HG03520 (cell line): ENCODE data around the gene ACVRL1.

Experiments used
- ATAC-seq: cut with Tn5 transposase; IDR thresholded peaks from one replicate; pipeline ENCODE4 v1.9.1; 2021; ENCODE audit warnings: mild to moderate bottlenecking, moderate library complexity; ENCODE audit not compliant: unreplicated experiment

ACVRL1 gene

DNA sequence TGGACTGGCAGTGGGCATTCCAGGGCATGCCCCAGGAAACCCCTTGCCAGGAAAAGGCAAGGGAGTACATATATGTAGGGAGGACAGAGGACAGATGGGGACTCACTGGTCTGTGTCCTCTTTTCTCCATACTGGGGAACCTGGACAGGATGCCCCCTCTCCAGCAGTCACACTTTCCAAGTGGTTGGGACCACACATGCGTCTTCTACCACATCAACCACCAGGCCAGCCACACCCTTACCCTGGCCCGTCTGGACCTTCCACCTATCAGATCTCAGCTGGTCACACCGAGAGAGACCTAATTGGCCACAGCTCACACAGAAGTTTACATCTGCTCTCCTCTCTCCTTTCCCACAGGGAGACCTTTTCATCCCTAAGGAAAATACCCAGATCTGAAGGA, 11.1 kb upstream of the ACVRL1 start:
- no peak for ATAC-seq

DNA sequence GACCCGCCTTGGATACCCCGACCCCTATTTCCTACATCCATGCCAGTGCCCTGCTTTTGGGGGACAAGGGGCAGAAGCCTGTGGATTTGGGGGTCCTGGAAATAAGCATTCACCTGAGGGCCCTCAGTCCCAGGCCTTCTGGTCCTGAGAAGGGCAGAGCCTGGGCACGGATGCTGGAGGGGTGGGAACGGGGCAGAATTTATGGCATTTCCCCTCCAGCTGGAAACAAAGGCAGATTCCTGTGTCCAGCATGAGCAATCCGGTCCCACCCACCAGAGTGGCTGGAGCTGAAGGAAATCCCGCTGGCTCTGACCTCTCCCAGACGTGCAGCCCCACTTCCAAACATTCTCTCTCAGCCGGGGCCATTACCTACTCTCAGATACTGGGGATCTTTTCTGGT, 10.1 kb upstream of the ACVRL1 start:
- ATAC-seq = no peak

DNA sequence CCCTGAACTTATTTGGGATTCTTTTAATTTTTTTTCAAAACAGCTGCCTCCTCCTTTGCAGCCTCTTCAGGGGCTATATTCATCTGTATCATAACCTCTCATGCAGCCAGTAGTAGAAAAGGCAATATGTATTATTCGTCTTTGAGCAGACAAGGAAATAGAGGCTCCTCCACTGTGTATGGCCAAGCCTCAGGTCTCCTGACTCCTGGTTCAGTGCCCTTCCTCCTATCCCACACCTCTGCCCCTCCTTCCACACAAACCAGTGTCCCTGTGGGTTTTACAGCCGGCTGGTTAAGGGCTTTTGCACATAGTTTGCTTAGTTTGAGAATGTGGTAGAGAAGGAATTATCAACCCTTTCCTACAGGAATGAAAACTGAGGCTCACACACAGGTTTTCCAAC, 8.8 kb upstream of the ACVRL1 start:
- ATAC-seq = no peak

DNA sequence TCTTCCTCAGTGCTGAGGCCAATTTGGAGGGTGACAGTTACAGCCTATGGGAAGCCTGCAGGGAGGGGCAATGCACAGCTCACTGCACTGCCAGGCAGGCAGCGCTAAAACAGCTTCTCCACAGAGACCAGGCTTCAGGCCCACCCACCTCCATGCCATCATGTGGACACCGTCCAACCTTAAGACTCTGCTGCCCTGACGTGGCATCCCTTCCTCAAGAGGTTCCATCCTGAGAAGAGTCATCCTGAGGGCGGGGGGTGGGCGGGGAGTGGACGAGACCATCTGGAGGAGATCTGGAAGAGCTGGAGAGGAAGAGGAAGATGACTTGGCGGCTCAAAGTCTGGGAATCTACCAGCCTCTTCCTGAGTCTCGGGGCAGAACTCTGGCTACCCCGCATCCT, 8.4 kb upstream of the ACVRL1 start:
- ATAC-seq = no peak

GRCh38 chr12:51900323-51900889, 6.9 kb upstream of the ACVRL1 start:
- ATAC-seq = no peak

- ATAC-seq = no peak
Observed at GRCh38 chr12:51901121-51901817, 6.0 kb upstream of the ACVRL1 start.

DNA sequence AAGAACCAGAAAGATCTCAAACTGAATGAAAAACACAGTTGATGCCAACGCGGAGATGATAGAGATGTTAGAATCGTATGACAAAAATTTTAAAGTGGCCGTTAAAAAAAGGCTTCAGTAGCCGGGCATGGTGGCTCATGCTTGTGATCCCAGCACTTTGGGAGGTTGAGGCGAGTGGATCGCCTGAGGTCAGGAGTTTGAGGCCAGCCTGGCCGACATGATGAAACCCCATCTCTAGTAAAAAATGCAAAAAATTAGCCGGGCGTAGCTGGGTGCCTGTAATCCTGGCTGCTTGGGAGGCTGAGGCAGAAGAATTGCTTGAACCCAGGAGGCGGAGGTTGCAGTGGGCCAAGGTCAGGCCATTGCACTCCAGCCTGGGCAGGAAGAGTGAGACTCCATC, 5.4 kb upstream of the ACVRL1 start:
- no peak for ATAC-seq

- ATAC-seq = no peak
Observed at GRCh38 chr12:51904951-51905470, 2.3 kb upstream of the ACVRL1 start.

DNA sequence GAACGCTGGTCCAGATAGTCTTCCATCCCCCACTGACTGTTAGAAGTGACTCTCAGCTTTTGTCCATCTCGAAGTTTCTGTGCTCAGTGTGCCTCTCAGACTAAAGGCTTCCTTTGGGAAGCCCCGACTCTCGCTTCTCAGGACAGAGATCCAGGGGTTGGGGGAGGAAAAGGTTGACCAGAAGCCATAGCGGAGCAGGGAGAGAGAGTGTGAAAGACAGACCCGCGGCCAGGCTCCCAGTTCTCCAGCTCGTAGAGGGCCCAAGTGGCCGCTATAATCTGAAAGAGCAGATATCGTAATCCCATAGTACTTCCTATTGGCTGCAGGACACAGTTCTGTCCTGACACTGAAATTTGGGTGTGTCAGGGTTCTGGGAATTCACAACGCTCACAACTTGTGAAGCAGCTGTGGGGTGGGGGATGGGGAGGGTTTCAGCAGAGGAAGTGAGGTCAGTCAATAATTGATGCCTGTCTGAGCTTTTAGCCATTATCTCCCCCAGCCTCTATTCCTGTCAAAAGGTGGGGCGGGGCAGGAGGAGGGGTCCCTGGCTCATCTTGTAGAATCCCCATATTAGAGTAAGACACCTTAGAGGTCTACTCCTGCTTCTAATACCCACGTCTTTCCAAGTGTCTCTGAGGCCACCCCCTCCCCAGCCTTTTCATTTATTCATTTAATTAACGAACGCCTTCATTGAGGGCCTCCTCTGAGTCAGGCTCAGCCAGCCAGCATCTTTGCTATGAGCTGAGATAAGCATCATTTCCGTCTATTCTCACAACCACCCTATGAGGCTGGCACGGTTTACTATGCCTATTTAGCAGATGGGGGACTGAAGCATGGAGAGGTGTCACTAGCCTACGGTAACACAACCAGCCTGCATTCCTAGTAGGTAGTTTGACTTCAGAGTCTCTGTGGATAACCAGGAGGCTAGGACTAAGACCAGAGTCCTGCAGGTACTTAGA, 1.6 kb upstream of the ACVRL1 start:
- ATAC-seq = no peak

- no peak for ATAC-seq
Observed at GRCh38 chr12:51906430-51907082, 748 bp upstream of the ACVRL1 start.

DNA sequence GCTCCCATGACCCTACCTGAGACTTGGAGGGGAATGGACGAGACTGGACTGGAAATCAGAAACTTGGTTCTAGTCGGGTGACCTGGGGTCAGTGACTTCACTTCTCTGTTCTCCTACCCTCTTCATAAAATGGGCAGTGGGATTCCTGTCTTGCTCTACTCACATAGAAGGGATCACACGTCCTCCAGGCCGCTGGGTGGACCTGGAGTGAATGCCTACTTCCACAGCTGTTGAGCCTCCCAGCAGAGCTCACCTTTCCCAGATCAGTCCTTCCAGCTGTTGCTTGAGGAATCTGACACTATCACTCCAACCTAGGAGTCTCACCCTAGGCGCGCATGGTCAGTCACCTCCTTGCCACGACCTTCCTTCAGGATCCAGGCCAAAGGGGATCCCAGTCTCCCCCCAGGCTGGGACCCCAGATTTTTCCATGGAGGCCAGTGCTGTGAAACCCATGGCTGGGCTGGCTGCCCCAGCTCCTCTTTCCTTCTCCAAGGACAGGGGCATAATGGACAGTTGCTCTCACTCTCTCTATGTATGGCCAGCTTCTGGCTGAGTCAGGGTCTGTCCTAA, 637 bp downstream of the ACVRL1 start:
- no peak for ATAC-seq

DNA sequence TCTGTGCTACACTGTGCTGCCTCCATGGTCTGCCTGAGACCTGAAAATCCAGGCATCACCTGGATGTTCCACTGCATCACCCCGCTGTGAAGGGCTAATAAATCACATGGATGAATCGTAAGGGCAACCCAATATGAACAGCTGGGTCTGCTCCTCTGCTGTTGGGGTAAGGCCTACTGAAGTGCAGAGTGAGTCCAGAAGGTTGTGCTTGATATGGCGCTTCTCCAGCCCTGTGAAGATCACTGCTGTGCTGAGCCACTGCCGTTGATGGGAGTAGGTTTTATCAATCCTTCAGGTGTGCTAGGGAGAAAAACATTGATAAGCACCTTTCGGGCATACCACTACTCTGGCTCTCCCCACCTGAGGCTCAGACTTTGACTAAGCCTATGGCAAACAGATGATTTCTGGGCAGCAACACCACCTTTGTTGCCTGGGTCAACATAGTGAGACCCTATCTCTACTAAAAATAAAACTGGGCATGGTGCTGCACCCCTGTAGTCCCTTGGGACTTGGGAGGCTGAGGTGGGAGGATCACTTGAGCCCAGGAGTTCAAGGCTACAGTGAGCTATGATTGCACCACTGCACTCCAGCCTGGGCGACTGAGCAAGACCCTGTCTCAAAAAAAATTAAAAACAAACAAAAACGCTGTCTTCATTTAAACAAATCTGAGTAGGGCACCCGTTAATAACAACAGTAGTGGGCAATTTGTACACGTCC, 1.7 kb downstream of the ACVRL1 start:
- no peak for ATAC-seq

DNA sequence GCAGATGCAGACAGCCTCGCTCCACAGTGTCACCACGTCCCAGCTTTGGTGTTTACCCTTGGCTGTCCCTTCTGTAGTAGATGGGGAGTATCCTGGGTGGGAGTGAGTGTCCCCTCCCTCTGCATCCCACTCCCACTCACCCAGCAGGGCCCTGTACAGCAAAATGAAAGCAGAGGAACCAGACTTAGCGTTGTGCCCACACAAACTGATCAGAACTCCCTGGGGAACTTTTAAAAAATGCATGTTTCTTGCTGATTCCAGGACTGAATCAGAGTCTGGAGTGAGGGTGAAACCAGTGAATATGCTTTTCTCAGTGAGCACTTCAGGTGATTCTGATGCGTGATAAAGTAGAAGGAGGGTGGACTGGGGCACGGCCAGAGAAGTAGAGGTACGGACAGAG, 2.9 kb downstream of the ACVRL1 start:
- ATAC-seq = no peak

DNA sequence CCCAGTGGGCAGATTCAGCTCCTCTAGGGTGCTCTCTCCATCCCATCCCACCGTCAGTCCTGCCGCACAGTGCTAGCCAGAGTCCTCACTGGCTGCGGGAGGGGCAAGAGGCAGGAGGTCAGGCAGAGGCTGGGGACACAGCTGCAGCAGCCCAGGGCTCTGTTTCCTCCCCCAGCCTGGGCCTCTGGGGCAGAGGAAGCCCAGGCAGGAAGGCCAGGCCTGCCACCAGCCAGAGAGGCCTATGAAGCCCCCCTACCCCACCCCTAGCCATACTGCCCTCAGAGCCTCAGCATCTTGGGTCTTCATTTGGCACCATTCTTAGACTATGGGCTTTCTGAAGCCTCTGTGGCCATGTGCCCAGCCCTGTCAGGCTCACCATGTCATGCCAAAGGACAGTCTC, 3.4 kb downstream of the ACVRL1 start:
- no peak for ATAC-seq

DNA sequence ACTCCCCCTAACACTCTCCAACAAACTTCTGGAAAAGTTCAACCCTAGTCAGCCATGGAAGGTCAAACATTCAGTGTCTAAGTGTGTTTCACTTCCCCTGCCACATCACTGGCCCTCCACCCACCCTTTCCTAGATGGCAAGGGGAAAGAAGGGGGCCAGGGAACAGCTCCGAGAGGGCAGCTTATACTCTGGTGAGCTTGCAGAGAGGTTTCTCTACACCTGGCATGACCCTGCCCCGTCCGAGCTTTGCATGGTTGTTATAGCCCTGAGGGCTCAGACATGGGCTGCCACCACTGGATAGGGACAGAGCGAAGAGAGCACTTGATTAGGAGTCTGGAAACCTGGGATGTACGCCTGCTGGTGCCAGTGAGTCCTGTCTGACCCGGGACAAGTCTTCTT, 4.0 kb downstream of the ACVRL1 start:
- ATAC-seq = no peak

DNA sequence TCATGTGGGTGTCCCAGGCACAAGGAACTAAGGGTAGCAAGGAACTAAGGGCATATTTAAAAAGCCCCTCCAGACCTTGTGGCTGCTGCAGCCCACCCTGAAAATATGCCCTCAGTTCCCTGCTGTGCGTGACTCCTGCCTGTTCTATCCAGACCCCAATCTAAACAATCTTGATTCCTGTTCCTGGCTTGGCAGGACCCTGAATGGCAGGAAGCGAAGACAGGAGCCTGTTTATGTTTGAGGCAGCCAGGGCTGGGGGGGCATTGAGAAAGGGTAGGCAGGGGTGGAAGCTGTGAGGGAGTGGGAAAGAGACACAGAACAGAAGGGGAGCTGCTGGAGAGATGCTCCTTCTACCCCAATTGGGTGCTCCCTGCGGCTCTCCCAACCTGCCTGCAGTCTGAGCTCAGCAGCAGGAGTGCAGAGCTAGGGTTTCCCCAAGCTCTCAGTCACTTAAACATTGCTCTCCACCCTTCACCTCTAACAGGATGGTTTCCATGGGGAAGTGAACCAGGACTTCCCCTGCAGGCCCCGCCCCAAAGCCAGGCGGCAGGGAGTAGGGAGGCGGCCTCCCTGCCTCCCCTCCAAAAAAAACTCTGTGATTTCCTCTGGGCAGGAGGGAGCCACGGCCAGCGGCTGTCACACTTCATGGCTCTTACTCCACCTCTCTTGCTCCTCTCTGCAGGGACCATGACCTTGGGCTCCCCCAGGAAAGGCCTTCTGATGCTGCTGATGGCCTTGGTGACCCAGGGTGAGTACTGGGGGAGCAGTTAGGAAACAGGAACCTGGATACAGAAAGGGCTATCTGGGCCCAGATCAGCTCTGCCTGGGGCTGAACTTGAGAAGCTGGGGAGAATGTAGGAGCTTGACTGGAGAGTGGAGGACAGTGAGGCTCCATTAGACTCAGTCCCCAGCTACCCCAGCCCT, 4.7 kb downstream of the ACVRL1 start:
- ATAC-seq = no peak

DNA sequence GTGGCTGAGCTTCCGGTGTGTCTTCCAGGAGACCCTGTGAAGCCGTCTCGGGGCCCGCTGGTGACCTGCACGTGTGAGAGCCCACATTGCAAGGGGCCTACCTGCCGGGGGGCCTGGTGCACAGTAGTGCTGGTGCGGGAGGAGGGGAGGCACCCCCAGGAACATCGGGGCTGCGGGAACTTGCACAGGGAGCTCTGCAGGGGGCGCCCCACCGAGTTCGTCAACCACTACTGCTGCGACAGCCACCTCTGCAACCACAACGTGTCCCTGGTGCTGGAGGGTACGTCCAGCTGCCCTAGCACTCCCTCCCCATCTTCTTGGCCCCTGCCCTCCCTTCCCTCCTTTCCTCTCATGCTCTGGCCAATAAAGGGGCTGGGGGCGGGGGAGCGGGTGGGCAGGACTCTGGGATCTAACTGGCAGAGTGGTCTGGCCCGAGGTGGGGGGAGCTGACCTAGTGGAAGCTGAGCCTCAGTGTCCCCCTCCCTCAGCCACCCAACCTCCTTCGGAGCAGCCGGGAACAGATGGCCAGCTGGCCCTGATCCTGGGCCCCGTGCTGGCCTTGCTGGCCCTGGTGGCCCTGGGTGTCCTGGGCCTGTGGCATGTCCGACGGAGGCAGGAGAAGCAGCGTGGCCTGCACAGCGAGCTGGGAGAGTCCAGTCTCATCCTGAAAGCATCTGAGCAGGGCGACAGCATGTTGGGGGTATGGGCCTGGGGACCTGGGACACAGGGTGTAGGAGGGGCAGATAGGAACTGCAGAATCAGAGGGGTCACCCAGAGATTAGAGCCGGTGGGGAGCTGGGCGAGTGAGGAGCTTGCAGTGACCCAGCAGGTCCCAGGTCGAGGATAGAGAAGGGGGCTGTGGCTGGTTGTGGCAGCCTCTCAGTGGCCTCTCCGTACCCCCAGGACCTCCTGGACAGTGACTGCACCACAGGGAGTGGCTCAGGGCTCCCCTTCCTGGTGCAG, 6.0 kb downstream of the ACVRL1 start:
- ATAC-seq = no peak
